ENCODE results near the gene KRT10. TPM values are rescaled to one million over a fixed set of nuclear protein-coding genes. Genes with fewer than 3 reads are reported as not detected.
A peak's percentile ranks its signal among the peaks of the same experiment; 100 is the strongest.

The KRT10 gene
- polyA plus RNA-seq, 1 of the 3 experiments (the other 2 are of a cell fraction), result 31.6 TPM

- no peaks in the 10 kb centered on the region for H3K9me3 ChIP-seq
- H3K4me1 ChIP-seq (ENCODE audit: control insufficient read depth in 1 of 2, insufficient read depth in 2 of 2, low read depth in 1 of 2, low read length in 1 of 2), result no peaks in the 10 kb centered on the region
- no peak overlapping the region for H3K9ac ChIP-seq
- no peaks in the 10 kb centered on the region for H4K20me1 ChIP-seq (ENCODE audit: insufficient read depth)
- no peaks in the 10 kb centered on the region for H3F3A ChIP-seq (replicated peaks; ENCODE audit: insufficient read depth)
- H3K4me2 ChIP-seq, result no peak overlapping the region
- no peaks in the 10 kb centered on the region for H3K79me2 ChIP-seq (ENCODE audit: insufficient read depth)
- H3K27ac ChIP-seq (ENCODE audit: low read depth in 2 of 2, low read length in 1 of 2), result no peak overlapping the region
- no peaks in the 10 kb centered on the region for H3K9me2 ChIP-seq
- 21% methylated on average over 6 of the region's 6 CpGs for WGBS (ENCODE audit: low lambda C conversion rate)
- no peak overlapping the region; a peak in 1 of 4 replicates for H3K4me3 ChIP-seq (ENCODE audit: low read depth in 2 of 2, low read length in 1 of 2)
- peak; percentile 15 for DNase-seq
- peaks cover 65% of the 10 kb centered on the region for H3K27me3 ChIP-seq (ENCODE audit: insufficient read depth)
- no peak overlapping the region for H2AFZ ChIP-seq (ENCODE audit: low read depth)
- CTCF ChIA-PET, result interaction anchor here (0.7 to 3.1 kb wide), 8 partner anchors 11 to 871 kb away, joined by 3 to 26 read pairs (median 3); no protein-coding TSS in a partner anchor
- TF ChIP-seq GATA2 (CRISPR knock-in tag; IDR thresholded peaks at IDR 0.05) (no peak), EP300 (IDR thresholded peaks at IDR 0.05; ENCODE audit: borderline replicate concordance in 1 of 2, low read depth in 1 of 2, low read length in 1 of 2) (no peak), RAD21 (IDR thresholded peaks at IDR 0.05; ENCODE audit: low read length) (peak; percentile 41), YY1 (IDR thresholded peaks at IDR 0.05; ENCODE audit: low read depth) (no peak), FOXM1 (IDR thresholded peaks at IDR 0.05; ENCODE audit: low read depth) (no peak), NFIC (IDR thresholded peaks at IDR 0.05; ENCODE audit: borderline replicate concordance) (no peak), MXI1 (IDR thresholded peaks at IDR 0.05; ENCODE audit: low read depth, low read length) (no peak), CHD2 (IDR thresholded peaks at IDR 0.05; ENCODE audit: low read length, partially characterized antibody) (no peak), USF1 (IDR thresholded peaks at IDR 0.05; ENCODE audit: borderline replicate concordance, low read depth) (no peak), RXRA (IDR thresholded peaks at IDR 0.05; ENCODE audit: borderline replicate concordance, low read depth) (no peak), SIN3A (IDR thresholded peaks at IDR 0.05; ENCODE audit: borderline replicate concordance, low read depth, low read length) (no peak), REST (IDR thresholded peaks at IDR 0.05; ENCODE audit: low read depth, low read length) (no peak), SMC3 (IDR thresholded peaks at IDR 0.05; ENCODE audit: low read depth, low read length) (peak; percentile 36), MAX (IDR thresholded peaks at IDR 0.05; ENCODE audit: low read depth) (no peak), EZH2phosphoT487 (IDR thresholded peaks at IDR 0.05; ENCODE audit: borderline replicate concordance, low read depth) (no peak), TEAD4 (IDR thresholded peaks at IDR 0.05; ENCODE audit: borderline replicate concordance, insufficient read depth) (no peak), RFX5 (IDR thresholded peaks at IDR 0.05; ENCODE audit: low read length) (no peak), PBX3 (IDR thresholded peaks at IDR 0.05) (no peak), GABPA (IDR thresholded peaks at IDR 0.05; ENCODE audit: low read depth) (no peak), POLR2AphosphoS5 (IDR thresholded peaks at IDR 0.05; ENCODE audit: low read depth, low read length) (no peak), FOSL2 (IDR thresholded peaks at IDR 0.05; ENCODE audit: borderline replicate concordance, low read depth) (no peak), RCOR1 (IDR thresholded peaks at IDR 0.05; ENCODE audit: low read length) (no peak), ELF1 (IDR thresholded peaks at IDR 0.05) (no peak)
- TF ChIP-seq, protein P1, sequence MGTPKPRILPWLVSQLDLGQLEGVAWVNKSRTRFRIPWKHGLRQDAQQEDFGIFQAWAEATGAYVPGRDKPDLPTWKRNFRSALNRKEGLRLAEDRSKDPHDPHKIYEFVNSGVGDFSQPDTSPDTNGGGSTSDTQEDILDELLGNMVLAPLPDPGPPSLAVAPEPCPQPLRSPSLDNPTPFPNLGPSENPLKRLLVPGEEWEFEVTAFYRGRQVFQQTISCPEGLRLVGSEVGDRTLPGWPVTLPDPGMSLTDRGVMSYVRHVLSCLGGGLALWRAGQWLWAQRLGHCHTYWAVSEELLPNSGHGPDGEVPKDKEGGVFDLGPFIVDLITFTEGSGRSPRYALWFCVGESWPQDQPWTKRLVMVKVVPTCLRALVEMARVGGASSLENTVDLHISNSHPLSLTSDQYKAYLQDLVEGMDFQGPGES (IDR thresholded peaks at IDR 0.05; ENCODE audit: low read depth, low read length), result no peak
- TF ChIP-seq, protein P2, sequence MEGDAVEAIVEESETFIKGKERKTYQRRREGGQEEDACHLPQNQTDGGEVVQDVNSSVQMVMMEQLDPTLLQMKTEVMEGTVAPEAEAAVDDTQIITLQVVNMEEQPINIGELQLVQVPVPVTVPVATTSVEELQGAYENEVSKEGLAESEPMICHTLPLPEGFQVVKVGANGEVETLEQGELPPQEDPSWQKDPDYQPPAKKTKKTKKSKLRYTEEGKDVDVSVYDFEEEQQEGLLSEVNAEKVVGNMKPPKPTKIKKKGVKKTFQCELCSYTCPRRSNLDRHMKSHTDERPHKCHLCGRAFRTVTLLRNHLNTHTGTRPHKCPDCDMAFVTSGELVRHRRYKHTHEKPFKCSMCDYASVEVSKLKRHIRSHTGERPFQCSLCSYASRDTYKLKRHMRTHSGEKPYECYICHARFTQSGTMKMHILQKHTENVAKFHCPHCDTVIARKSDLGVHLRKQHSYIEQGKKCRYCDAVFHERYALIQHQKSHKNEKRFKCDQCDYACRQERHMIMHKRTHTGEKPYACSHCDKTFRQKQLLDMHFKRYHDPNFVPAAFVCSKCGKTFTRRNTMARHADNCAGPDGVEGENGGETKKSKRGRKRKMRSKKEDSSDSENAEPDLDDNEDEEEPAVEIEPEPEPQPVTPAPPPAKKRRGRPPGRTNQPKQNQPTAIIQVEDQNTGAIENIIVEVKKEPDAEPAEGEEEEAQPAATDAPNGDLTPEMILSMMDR (IDR thresholded peaks at IDR 0.05), result peak; percentile 56
- no peaks in the 10 kb centered on the region for H3K36me3 ChIP-seq (replicated peaks in 1 of 2; ENCODE audit: control insufficient read depth in 1 of 2, insufficient read depth in 2 of 2, low read length in 1 of 2)
- POLR2A ChIA-PET, result no interaction called here
Measured at GRCh38 chr17:40791787-40792436, 30.5 kb downstream of the KRT10 start.

All from SK-N-SH (cell line).